ENCODE data around the gene CENPP. TPM values are rescaled to one million over a fixed set of nuclear protein-coding genes. Genes with fewer than 3 reads are reported as not detected.

CENPP gene
- total and polyA plus RNA-seq, 4 donors: 0.62 to 8.7 (median 1.3) TPM

DNA sequence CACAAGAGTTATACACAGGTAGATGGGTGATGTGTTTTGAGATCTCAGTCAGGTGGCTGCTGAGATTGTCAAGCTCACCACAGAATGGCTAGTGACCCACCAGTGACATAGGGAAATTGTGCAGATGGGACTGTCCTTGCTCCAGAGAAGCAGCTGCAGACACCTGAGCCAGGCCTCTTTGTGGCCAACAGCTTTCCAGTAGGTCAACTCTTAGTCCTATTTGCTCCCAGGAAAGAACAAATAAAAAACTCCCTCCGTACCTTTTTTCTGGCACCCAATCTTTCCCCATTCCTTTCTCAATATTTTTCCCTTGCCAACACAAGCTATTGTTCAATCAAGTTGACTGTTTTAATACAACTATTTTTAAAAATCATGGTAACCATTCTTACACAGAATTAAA, 46.5 kb upstream of the CENPP start:
- TF ChIP-seq RXRA (IDR thresholded peaks at IDR 0.05) (peak in 1 of 2 donors; percentile 7), RAD21 (IDR thresholded peaks at IDR 0.05) (no peak)
- WGBS: 33% methylated on average over 1 of the region's 1 CpG
- Histone ChIP-seq H3K27ac (ENCODE audit: low read depth in 1 of 2, low read length in 2 of 2) (no peak overlapping the region), H3K4me1 (ENCODE audit: control insufficient read depth in 4 of 4, insufficient read depth in 4 of 4, low read length in 3 of 4) (peaks cover 0 to 6% (median 1%) of the 10 kb centered on the region in 4 donors), H3K9ac (ENCODE audit: low read depth in 1 of 2, low read length in 2 of 2) (no peak overlapping the region), H3K27me3 (ENCODE audit: control insufficient read depth in 4 of 4, insufficient read depth in 4 of 4, low read length in 3 of 4) (no peaks in the 10 kb centered on the region), H3K4me3 (ENCODE audit: low read depth in 1 of 3, low read length in 3 of 3) (no peak overlapping the region), H3K9me3 (ENCODE audit: control insufficient read depth in 4 of 4, low read length in 3 of 4) (no peaks in the 10 kb centered on the region), H3K36me3 (ENCODE audit: control insufficient read depth in 4 of 4, insufficient read depth in 3 of 4, low read depth in 1 of 4, low read length in 3 of 4) (peaks cover 21 to 78% (median 63%) of the 10 kb centered on the region in 4 donors)
- no peak for DNase-seq (ENCODE audit: low spot score)

DNA sequence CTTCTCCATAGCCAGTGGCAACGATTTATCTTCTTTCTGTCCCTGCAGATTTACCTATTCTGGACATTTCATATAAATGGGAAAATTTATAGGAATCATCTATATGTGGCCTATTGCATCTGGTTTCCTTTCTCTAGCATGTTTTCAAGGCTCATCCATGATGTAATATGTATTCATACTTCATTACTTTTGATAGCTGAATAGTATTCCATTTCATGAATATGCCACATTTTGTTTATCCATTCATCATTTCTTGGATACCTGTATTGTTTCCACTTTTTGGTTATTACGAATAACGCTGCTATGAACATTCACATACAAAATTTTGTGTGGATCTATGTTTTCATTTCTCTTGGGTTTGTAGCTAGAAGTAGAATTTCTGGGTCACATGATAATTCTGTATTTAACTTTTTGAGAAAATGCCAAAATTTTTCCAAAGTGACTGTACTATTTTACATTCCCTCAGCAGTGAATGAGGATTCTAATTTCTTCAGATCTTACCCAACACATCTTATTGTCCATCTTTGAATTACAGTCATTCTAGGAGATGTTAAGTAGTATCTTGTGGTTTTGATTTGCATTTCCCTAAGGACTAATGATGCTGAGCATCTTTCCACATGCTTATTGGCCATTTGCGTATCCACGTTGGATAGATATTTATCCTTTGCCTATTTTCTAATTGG, 35.9 kb upstream of the CENPP start:
- 96% methylated on average over 5 of the region's 5 CpGs for WGBS
- TF ChIP-seq, protein P1, sequence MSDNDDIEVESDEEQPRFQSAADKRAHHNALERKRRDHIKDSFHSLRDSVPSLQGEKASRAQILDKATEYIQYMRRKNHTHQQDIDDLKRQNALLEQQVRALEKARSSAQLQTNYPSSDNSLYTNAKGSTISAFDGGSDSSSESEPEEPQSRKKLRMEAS (IDR thresholded peaks at IDR 0.05): no peak
- no peak for TF ChIP-seq JUND (IDR thresholded peaks at IDR 0.05)
- no peak for TF ChIP-seq GABPA (IDR thresholded peaks at IDR 0.05 in 1 of 2, conservative IDR thresholded peaks at IDR 0.05 in 1 of 2)
- TF ChIP-seq YY1 (IDR thresholded peaks at IDR 0.05): no peak
- TF ChIP-seq FOXA2 (IDR thresholded peaks at IDR 0.05): no peak
- TF ChIP-seq RAD21 (IDR thresholded peaks at IDR 0.05): no peak
- TF ChIP-seq HNF4A (conservative IDR thresholded peaks at IDR 0.05): no peak
- no peak overlapping the region for H3K4me3 ChIP-seq (ENCODE audit: low read depth in 1 of 3, low read length in 3 of 3)
- no peak overlapping the region for H3K9ac ChIP-seq (ENCODE audit: low read depth in 1 of 2, low read length in 2 of 2)
- no peak overlapping the region for H3K27ac ChIP-seq (ENCODE audit: low read depth in 1 of 2, low read length in 2 of 2)
- H3K27me3 ChIP-seq (ENCODE audit: control insufficient read depth in 4 of 4, insufficient read depth in 4 of 4, low read length in 3 of 4): no peaks in the 10 kb centered on the region
- DNase-seq (ENCODE audit: low spot score): no peak
- H3K36me3 ChIP-seq (ENCODE audit: control insufficient read depth in 4 of 4, insufficient read depth in 3 of 4, low read depth in 1 of 4, low read length in 3 of 4): peaks cover 3 to 22% (median 13%) of the 10 kb centered on the region in 4 donors
- no peaks in the 10 kb centered on the region for H3K9me3 ChIP-seq (ENCODE audit: control insufficient read depth in 4 of 4, low read length in 3 of 4)
- peaks cover 8 to 22% (median 15%) of the 10 kb centered on the region in 4 donors for H3K4me1 ChIP-seq (ENCODE audit: control insufficient read depth in 4 of 4, insufficient read depth in 4 of 4, low read length in 3 of 4)

DNA sequence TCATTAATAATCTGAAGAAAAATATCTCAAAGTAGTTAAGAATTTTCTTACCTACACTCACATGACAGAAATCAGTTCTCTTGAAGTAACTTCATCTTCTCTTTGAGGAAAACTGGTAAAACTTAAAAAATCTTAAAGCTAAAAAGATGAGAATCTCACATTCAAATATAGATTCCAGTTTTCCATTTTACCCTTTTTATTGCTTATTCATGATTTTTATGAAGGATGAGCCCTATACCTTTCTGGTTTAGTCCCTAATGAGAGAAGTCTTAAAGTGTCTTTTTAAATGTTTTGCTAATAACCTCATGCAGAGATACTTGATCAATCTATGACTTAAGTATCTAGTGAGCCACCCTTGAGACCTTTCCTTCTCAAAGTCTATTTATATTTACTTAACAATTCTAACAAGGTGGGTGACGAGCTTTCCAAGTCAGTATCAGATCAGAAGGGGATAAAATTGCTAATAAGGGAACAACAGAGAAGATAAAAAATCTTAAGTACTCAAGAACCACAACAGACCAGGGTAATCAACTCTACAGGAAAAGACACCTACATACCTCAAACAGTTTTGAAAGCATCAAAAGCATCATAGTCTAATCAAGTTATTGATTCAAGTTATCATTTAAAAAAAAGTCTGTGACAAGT, 34.8 kb upstream of the CENPP start:
- Histone ChIP-seq H3K4me3 (ENCODE audit: low read depth in 1 of 3, low read length in 3 of 3) (no peak overlapping the region), H3K27me3 (ENCODE audit: control insufficient read depth in 4 of 4, insufficient read depth in 4 of 4, low read length in 3 of 4) (no peaks in the 10 kb centered on the region), H3K4me1 (ENCODE audit: control insufficient read depth in 4 of 4, insufficient read depth in 4 of 4, low read length in 3 of 4) (peaks cover 10 to 22% (median 15%) of the 10 kb centered on the region in 4 donors), H3K27ac (ENCODE audit: low read depth in 1 of 2, low read length in 2 of 2) (no peak overlapping the region), H3K36me3 (ENCODE audit: control insufficient read depth in 4 of 4, insufficient read depth in 3 of 4, low read depth in 1 of 4, low read length in 3 of 4) (peaks cover 0 to 13% (median 5%) of the 10 kb centered on the region in 4 donors), H3K9ac (ENCODE audit: low read depth in 1 of 2, low read length in 2 of 2) (no peak overlapping the region), H3K9me3 (ENCODE audit: control insufficient read depth in 4 of 4, low read length in 3 of 4) (no peaks in the 10 kb centered on the region)
- WGBS: 88% methylated on average over 1 of the region's 1 CpG
- TF ChIP-seq JUND (IDR thresholded peaks at IDR 0.05) (no peak), HNF4G (IDR thresholded peaks at IDR 0.05) (no peak), HNF4A (conservative IDR thresholded peaks at IDR 0.05) (no peak)
- DNase-seq (ENCODE audit: low spot score): no peak

DNA sequence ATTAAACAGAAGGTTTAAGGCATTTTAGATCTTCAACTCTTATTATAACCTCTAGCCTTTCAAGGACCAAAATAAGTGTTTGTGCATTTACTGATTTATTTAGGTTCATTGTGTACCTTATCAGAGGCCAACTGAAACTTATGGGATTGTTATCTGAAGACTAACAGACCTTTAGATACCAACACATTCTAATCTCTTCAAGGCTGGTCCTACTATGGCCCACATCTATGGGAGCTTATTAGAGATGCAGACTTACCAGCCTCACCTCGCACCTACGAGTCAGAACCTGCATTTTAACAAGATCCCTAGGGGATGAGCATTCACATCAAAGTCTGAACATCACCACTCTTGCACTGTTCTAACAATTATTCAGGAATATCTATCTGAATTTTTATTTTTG, 34.2 kb upstream of the CENPP start:
- Histone ChIP-seq H3K9me3 (ENCODE audit: control insufficient read depth in 4 of 4, low read length in 3 of 4) (no peaks in the 10 kb centered on the region), H3K27ac (ENCODE audit: low read depth in 1 of 2, low read length in 2 of 2) (no peak overlapping the region), H3K9ac (ENCODE audit: low read depth in 1 of 2, low read length in 2 of 2) (no peak overlapping the region), H3K27me3 (ENCODE audit: control insufficient read depth in 4 of 4, insufficient read depth in 4 of 4, low read length in 3 of 4) (no peaks in the 10 kb centered on the region), H3K4me3 (ENCODE audit: low read depth in 1 of 3, low read length in 3 of 3) (no peak overlapping the region), H3K36me3 (ENCODE audit: control insufficient read depth in 4 of 4, insufficient read depth in 3 of 4, low read depth in 1 of 4, low read length in 3 of 4) (peaks cover 0 to 13% (median 4%) of the 10 kb centered on the region in 4 donors), H3K4me1 (ENCODE audit: control insufficient read depth in 4 of 4, insufficient read depth in 4 of 4, low read length in 3 of 4) (peaks cover 10 to 22% (median 15%) of the 10 kb centered on the region in 4 donors)
- WGBS: 87% methylated on average over 2 of the region's 2 CpGs
- DNase-seq (ENCODE audit: low spot score): no peak
- TF ChIP-seq FOXA1 (IDR thresholded peaks at IDR 0.05): no peak
- TF ChIP-seq FOXA2 (IDR thresholded peaks at IDR 0.05): no peak
- no peak for TF ChIP-seq YY1 (IDR thresholded peaks at IDR 0.05)
- TF ChIP-seq, protein P2, sequence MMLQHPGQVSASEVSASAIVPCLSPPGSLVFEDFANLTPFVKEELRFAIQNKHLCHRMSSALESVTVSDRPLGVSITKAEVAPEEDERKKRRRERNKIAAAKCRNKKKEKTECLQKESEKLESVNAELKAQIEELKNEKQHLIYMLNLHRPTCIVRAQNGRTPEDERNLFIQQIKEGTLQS (IDR thresholded peaks at IDR 0.05): no peak
- no peak for TF ChIP-seq RAD21 (IDR thresholded peaks at IDR 0.05)
- no peak for TF ChIP-seq HNF4A (conservative IDR thresholded peaks at IDR 0.05)
- TF ChIP-seq, protein P3, sequence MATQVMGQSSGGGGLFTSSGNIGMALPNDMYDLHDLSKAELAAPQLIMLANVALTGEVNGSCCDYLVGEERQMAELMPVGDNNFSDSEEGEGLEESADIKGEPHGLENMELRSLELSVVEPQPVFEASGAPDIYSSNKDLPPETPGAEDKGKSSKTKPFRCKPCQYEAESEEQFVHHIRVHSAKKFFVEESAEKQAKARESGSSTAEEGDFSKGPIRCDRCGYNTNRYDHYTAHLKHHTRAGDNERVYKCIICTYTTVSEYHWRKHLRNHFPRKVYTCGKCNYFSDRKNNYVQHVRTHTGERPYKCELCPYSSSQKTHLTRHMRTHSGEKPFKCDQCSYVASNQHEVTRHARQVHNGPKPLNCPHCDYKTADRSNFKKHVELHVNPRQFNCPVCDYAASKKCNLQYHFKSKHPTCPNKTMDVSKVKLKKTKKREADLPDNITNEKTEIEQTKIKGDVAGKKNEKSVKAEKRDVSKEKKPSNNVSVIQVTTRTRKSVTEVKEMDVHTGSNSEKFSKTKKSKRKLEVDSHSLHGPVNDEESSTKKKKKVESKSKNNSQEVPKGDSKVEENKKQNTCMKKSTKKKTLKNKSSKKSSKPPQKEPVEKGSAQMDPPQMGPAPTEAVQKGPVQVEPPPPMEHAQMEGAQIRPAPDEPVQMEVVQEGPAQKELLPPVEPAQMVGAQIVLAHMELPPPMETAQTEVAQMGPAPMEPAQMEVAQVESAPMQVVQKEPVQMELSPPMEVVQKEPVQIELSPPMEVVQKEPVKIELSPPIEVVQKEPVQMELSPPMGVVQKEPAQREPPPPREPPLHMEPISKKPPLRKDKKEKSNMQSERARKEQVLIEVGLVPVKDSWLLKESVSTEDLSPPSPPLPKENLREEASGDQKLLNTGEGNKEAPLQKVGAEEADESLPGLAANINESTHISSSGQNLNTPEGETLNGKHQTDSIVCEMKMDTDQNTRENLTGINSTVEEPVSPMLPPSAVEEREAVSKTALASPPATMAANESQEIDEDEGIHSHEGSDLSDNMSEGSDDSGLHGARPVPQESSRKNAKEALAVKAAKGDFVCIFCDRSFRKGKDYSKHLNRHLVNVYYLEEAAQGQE (IDR thresholded peaks at IDR 0.05): no peak
- TF ChIP-seq HNF4G (IDR thresholded peaks at IDR 0.05): no peak
- TF ChIP-seq, protein P4, sequence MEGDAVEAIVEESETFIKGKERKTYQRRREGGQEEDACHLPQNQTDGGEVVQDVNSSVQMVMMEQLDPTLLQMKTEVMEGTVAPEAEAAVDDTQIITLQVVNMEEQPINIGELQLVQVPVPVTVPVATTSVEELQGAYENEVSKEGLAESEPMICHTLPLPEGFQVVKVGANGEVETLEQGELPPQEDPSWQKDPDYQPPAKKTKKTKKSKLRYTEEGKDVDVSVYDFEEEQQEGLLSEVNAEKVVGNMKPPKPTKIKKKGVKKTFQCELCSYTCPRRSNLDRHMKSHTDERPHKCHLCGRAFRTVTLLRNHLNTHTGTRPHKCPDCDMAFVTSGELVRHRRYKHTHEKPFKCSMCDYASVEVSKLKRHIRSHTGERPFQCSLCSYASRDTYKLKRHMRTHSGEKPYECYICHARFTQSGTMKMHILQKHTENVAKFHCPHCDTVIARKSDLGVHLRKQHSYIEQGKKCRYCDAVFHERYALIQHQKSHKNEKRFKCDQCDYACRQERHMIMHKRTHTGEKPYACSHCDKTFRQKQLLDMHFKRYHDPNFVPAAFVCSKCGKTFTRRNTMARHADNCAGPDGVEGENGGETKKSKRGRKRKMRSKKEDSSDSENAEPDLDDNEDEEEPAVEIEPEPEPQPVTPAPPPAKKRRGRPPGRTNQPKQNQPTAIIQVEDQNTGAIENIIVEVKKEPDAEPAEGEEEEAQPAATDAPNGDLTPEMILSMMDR (IDR thresholded peaks at IDR 0.05; ENCODE audit: low read depth, low read length, missing input control): no peak
- no peak for TF ChIP-seq NR2F2 (IDR thresholded peaks at IDR 0.05)
